GM12873 (cell line): Measurements from ENCODE around the gene SNAP29.

Experiments
- CTCF ChIP-seq: IDR thresholded peaks from 2 replicates; pipeline ENCODE4 v1.5.1; 2012; ENCODE audit warnings: low read depth, mild to moderate bottlenecking, moderate library complexity, low read length, control low read depth; ENCODE audit not compliant: insufficient read depth; ENCODE audit errors: missing control alignments

Gene SNAP29

GRCh38 chr22:20815477-20816050, 43.2 kb upstream of the SNAP29 start:
- TF ChIP-seq CTCF = no peak

- no peak for TF ChIP-seq CTCF
These were observed 42.2 kb upstream of the SNAP29 start for GRCh38 chr22:20816559-20816958.

- no peak for TF ChIP-seq CTCF
These were observed 40.3 kb upstream of the SNAP29 start for GRCh38 chr22:20818471-20818870.

GRCh38 chr22:20819471-20819870, 39.3 kb upstream of the SNAP29 start:
- no peak for TF ChIP-seq CTCF

- no peak for TF ChIP-seq CTCF
These were observed 36.6 kb upstream of the SNAP29 start for GRCh38 chr22:20822240-20822639.

GRCh38 chr22:20823264-20823663, 35.5 kb upstream of the SNAP29 start:
- TF ChIP-seq CTCF = no peak

GRCh38 chr22:20825624-20826023, 33.2 kb upstream of the SNAP29 start:
- no peak for TF ChIP-seq CTCF
